HG03342 (cell line): ENCODE results near the gene ZBTB4.

Experiments
- ATAC-seq: cut with Tn5 transposase; IDR thresholded peaks from one replicate; pipeline ENCODE4 v1.9.1; 2021; ENCODE audit warnings: mild to moderate bottlenecking, moderate library complexity; ENCODE audit not compliant: unreplicated experiment

ZBTB4 gene

GRCh38 chr17:7479213-7480088 is at the start of gene ZBTB4:
TSS of gene ZBTB4 (minus strand) at chr17:7479631. CDS start at chr17:7466801, 12,830 bp downstream.
- ATAC-seq: no peak

- no peak for ATAC-seq
These were observed 49.4 kb upstream of the ZBTB4 start for GRCh38 chr17:7528842-7529241.

- no peak for ATAC-seq
These were observed 43.6 kb upstream of the ZBTB4 start for GRCh38 chr17:7523033-7523432.

GRCh38 chr17:7515911-7516610 is 36.6 kb upstream of the ZBTB4 start:
- no peak for ATAC-seq

GRCh38 chr17:7513850-7514419 is 34.5 kb upstream of the ZBTB4 start:
- ATAC-seq: no peak

GRCh38 chr17:7512824-7513540 is 33.6 kb upstream of the ZBTB4 start:
- ATAC-seq: no peak

GRCh38 chr17:7512105-7512504 is 32.7 kb upstream of the ZBTB4 start:
- ATAC-seq: no peak

- no peak for ATAC-seq
These were observed 31.7 kb upstream of the ZBTB4 start for GRCh38 chr17:7511108-7511507.

GRCh38 chr17:7509937-7510336 is 30.5 kb upstream of the ZBTB4 start:
- no peak for ATAC-seq

- no peak for ATAC-seq
These were observed 29.4 kb upstream of the ZBTB4 start for GRCh38 chr17:7508846-7509245.

- ATAC-seq: no peak
These were observed 28.7 kb upstream of the ZBTB4 start for GRCh38 chr17:7508145-7508544.

GRCh38 chr17:7503521-7503920 is 24.1 kb upstream of the ZBTB4 start:
- ATAC-seq: no peak

- ATAC-seq: no peak
These were observed 23.6 kb upstream of the ZBTB4 start for GRCh38 chr17:7502987-7503386.

- ATAC-seq: no peak
These were observed 22.9 kb upstream of the ZBTB4 start for GRCh38 chr17:7502171-7502847.

- ATAC-seq: no peak
These were observed 22.3 kb upstream of the ZBTB4 start for GRCh38 chr17:7501729-7502128.

- no peak for ATAC-seq
These were observed 19.7 kb upstream of the ZBTB4 start for GRCh38 chr17:7499161-7499560.

- no peak for ATAC-seq
These were observed 18.2 kb upstream of the ZBTB4 start for GRCh38 chr17:7497636-7498035.

- ATAC-seq: no peak
These were observed 17.8 kb upstream of the ZBTB4 start for GRCh38 chr17:7497228-7497627.

GRCh38 chr17:7496470-7497183 is 17.2 kb upstream of the ZBTB4 start:
- no peak for ATAC-seq

GRCh38 chr17:7495906-7496434 is 16.5 kb upstream of the ZBTB4 start:
- ATAC-seq: no peak
